A673 (cell line): ENCODE results near the gene IL1RAPL1.

Experiments
- CTCF ChIP-seq: fragments of 300-800, 200-600 bp; sonication (generic); conservative IDR thresholded peaks from 2 replicates; pipeline ENCODE4 v1.5.1; 2017; ENCODE audit warnings: low read depth, mild to moderate bottlenecking, antibody characterized with exemption, low read length, moderate library complexity, mixed read lengths
- EZH2 ChIP-seq: fragments of 200-600 bp; sonication (generic); IDR thresholded peaks from 2 replicates; pipeline ENCODE4 v1.6.1; 2017; ENCODE audit warnings: borderline replicate concordance, low read depth, mild to moderate bottlenecking, mixed read lengths, antibody characterized with exemption, low read length; ENCODE audit not compliant: poor library complexity, severe bottlenecking

- TF ChIP-seq CTCF (no peak), EZH2 (no peak)
These were observed 1264.8 kb downstream of the IL1RAPL1 start for GRCh38 chrX:29851857-29852605.
